ENCODE results near the gene RNF150.

RNF150 gene

DNA sequence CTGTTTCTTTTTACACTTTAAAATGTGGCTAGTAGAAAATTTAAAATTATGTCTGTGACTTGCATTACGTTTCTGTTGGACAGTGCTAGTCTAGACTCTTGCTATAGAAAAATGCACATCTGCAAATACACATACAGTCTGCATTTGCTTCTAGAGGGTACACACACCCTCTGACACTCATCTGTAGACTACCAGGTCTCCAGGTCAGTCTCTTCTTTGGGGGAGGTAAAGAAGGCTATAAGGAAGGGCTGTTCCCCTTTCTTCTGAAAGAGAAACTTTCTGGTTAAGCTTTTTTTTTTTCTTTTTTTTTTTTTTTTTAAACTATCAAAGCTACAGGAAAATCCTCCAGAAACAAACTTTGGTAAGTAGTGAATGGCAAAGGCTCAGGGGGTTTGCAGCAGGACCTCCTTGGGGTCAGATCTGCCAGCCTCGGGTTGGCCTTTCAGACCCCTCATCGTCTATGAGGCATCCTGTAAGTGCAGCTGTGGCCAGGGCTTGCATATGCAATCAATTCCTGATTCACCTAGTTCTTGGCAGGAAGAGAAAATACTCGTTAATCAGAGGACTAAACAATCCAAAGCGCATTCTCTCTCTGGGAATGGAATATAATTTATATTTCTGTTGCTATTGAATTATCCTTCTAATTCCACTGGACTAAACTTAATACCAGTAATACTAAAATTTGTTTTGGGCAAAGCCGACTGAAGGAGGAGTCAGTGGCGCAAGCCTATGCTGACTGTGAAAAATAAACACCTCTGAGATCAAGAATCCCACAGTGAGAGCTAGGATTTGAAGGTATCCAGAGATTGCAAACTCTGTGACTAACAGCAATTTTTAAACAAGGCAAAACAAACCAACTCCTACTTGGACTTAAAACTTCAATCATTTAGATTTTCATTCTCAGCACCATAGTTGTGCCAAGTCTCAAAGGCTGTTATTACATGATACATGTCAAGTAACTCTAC, 267.7 kb downstream of the RNF150 start:
- DNase-seq (ENCODE audit: low read depth in 2 of 2) = no peak

DNA sequence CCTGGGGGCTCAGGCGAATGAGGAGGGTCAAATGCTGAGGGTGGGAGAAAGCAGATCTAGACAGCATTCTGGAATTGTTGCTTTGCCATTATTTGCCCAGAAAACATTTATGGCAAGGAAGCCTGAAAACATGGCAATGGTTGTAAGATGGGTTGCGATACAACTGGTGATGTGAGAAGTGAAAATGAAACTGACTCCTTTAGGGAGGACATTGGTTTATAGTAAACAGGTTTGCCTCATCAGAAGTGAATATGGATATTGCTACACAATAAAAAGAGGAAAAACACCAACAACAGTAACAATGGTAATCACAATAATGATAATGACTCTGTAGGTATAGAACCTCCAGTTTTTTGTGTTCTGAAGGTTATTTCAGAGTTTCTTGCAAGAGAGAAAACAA, 270.1 kb downstream of the RNF150 start:
- DNase-seq (ENCODE audit: low read depth in 2 of 2) = no peak

DNA sequence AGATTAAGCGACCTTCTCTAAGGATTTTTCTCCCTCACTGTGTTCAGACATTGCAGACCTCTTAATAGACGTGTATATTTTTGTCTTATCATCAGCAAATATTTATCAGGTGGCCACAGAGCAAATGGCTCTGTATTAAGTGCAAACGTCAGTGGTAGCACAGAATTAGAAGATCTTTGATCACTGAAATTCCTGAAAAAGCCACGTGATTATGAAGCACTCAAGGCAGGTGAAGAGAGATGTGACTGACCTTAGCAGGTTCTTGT, 271.2 kb downstream of the RNF150 start:
- no peak for DNase-seq (ENCODE audit: low read depth in 2 of 2)

DNA sequence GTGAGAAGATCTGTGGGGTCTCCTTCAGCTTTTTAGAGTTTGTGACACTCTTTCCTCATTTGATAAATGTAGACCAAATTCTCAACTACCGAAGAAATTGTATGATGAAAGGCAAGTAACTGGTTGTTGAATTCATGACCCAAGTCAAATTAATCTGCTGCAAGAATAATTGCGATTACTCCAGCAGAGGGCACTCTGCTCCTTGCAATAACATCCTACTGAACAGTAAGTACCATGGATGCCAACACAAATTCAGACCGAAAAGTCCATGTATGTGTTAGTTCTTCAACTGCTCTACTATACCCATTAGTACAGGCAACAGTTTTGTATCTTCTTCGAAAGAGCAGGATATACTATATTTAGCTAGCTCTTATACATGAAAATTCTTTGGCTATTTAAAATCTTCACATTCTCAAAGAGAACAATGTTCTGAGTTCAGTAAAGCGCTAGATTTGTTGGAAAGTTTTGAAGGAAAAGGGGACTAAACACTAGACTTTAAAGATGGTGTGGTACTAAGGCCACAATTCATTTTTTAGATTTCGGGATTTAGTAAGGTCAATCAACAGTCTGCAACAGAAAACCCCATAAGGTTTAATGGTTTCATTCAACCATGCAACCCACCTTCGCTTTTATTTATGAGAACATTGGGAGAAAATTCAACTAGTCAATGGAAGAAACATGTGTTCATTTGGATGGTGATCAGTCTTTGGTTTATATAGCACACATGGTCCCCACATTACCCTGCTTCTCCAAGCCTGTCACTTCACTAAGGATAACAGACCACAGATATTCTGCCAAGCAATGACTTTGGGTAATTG, 271.7 kb downstream of the RNF150 start:
- peak in 1 of 2 experiments; percentile 34 for DNase-seq (ENCODE audit: low read depth in 2 of 2)

DNA sequence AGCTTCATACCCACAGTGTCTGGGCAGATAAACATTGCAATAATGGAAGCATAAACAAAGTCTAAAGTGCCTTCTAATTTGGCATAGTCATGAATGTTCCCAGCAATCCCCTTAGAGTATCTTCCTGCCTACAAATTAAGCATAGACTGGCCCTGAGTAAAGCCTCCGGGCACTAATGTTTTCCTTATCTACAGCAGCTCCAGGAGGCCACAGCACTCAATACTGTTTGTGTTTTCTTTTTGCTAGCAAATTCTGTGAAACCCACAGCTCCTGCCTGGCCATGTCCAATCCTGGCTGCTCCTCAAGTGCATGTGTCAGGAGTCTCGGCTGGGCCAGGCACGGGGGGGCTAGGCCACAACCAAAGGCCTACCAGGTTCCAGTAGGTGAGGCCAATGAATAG, 274.4 kb downstream of the RNF150 start:
- DNase-seq (ENCODE audit: low read depth in 2 of 2) = no peak

DNA sequence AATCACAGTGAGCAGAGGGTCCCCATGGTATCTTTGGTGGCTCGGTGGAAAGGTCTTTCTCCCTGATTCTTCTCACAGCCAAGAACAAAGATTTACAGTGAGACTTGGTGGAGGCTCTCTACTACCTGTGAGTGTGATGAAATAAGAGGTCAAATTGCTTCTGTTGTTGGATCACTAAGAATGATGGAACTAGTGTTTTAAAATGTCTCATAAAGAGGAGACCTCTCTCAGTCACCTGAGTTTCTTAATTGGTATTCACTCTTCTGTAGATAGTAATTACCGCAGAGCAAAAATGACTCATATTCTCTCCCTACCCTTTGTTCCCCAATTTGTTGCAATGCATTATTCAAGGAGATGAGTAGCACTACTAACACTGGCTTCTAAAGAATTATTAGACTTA, 276.2 kb downstream of the RNF150 start:
- no peak for DNase-seq (ENCODE audit: low read depth in 2 of 2)

DNA sequence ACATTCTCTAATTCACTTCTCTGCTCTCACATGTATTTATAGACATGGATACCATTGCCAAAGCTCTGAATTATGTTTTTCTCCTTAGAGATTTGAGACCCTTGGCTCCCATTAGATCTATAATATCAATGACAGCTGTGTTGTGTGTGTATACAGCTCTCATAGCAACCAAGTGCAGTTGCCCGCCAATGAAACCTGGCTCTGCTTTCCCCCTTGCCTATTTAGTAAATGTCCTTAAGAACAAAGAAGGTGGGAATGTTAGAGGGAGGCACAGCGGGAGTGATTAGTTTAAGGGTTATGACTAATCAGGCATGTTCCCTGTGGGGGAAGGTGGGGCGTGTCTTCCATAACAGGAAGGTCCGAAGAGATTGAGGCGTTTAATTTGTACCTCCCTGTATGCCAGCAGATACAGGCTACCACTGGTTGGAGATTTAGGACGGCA, 276.6 kb downstream of the RNF150 start:
- DNase-seq (ENCODE audit: low read depth in 2 of 2) = no peak

DNA sequence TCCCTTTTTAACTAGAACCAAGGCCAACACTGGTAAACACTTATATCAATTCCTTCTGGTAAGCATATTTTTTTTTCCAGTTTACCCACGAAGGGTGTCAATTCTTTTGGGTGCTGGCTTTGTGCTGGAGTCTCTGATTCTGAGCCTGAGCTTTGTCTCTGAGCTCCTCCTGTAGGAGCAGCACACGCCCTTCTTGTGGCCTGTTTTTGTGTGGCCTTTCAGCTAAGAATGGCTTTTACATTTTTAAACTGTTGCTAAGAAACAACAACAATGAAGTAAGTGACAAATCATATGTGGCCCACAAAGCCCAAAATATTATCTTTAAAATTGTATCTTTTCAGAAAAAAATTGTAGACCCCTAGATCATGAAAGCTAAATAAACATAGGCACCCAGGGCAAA, 279.1 kb downstream of the RNF150 start:
- no peak for DNase-seq (ENCODE audit: low read depth in 2 of 2)

DNA sequence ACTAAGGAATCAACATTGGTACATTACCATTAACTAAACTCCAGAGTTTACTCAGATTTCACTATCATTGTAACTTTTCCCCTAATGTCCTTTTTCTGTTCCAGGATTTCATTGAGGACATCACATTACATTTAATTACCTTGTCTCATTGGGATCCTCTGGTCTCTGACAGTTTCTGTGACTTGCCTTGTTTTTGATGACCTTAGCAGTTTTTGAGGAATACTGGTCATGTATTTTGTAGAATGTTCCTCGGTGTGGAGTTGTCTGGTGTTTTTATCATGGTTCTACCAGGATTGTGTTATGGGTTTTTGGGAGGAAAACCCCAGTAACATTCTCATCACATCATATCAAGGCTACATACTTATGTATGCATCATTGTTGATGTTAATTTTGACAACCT, 281.5 kb downstream of the RNF150 start:
- DNase-seq (ENCODE audit: low read depth in 2 of 2) = no peak

DNA sequence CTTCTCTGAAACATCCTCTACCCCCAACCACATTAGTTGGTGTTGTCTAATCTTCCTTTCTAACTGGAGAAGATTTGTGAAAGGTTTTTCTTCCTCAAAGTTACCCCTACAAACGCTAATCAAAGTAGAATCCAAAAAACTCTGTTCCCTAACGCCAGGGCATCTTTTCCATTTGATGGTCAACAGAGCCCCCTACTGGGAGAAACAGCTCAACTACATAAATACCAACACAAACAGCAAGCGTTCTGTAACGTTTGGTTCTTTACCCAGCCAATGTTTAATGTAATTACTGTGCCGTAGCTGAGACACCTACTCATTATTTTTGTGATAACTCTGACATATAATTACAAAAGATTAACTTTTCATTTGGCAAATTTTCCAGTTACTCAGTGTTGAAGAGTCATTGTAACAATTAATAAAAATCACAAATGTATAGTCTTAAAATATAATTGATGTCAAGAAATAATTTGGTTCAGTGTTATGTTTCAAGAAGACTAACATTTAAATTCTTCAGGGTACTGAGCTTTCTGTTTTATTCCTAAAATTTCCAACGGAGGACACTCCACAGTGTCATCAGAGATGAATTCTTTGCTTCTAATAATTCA, 282.1 kb downstream of the RNF150 start:
- DNase-seq (ENCODE audit: low read depth in 2 of 2) = no peak

DNA sequence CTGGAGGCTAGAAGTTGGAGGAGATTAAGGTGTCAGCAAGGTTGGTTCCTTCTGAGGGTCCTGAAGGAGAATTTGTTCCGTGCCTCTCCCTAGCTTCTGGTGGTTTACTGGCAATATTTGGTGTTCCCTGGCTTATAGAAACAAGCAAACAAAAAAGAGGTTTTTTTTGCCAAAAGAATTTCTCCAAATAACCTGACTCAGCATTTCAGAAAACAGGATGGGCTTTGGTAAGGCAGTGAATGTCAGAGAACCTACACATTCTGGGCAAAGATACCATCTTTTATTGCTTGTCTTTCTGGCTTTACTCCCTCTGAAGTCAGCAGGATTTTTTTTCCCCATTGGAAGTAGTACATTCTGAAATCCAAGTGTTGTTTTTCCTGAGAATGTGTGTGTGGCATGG, 283.7 kb downstream of the RNF150 start:
- DNase-seq (ENCODE audit: low read depth in 2 of 2) = no peak

DNA sequence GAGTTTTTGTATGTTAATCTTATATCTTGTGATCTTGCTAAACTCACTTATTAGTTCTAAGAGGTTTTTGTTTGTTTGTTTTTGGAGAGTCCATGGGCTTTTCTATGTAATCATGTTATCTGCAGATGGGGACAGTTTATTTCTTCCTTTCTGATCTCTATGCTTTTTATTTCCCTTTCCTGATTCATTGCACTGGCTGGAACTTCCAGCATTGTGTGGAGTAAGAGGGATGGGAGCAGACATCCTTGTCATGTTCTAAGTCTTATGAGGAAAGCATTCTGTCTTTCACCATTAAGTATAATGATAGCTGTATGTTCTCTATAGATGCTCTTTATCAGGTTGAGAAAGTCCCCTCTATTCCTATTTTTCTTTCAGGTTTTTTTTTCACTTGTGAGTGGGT, 286.5 kb downstream of the RNF150 start:
- DNase-seq (ENCODE audit: low read depth in 2 of 2) = no peak

DNA sequence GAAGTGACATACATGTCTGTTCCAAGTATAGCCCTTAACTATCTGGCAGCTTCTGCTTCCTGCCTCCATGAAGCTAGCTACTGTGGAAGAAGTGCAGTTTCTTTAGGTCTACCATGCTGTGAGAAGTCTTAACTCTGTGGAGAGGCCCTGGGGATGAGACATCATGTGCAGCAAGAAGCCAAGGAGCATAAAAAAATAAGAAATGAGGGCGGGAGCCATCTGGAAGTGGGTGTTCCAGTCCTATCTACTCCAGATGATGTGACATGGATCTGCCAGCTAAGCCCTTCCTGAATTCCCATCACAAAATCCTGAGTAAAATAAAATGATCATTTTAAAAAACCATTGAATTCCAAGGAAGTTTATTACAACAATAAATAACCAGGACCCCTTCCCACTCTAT, 289.2 kb downstream of the RNF150 start:
- DNase-seq (ENCODE audit: low read depth in 2 of 2) = no peak

DNA sequence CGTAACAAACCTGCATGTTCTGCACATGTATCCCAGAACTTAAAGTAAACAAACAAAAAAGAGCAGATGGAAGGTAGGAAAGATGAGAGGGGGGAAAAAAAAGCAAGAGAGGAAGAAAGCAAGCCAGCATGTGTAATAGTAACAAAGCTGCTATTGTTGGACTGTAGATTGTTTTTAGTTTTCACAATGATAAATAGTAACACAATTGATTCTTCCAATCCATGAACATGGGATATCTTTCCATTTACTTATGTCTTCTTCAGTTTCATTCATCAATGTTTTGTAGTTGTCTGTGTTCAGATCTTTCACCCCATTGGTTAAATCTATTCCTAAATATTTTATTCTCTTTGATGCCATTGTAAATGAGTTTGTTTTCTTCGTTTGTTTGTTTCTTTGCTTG, 292.1 kb downstream of the RNF150 start:
- no peak for DNase-seq (ENCODE audit: low read depth in 2 of 2)

DNA sequence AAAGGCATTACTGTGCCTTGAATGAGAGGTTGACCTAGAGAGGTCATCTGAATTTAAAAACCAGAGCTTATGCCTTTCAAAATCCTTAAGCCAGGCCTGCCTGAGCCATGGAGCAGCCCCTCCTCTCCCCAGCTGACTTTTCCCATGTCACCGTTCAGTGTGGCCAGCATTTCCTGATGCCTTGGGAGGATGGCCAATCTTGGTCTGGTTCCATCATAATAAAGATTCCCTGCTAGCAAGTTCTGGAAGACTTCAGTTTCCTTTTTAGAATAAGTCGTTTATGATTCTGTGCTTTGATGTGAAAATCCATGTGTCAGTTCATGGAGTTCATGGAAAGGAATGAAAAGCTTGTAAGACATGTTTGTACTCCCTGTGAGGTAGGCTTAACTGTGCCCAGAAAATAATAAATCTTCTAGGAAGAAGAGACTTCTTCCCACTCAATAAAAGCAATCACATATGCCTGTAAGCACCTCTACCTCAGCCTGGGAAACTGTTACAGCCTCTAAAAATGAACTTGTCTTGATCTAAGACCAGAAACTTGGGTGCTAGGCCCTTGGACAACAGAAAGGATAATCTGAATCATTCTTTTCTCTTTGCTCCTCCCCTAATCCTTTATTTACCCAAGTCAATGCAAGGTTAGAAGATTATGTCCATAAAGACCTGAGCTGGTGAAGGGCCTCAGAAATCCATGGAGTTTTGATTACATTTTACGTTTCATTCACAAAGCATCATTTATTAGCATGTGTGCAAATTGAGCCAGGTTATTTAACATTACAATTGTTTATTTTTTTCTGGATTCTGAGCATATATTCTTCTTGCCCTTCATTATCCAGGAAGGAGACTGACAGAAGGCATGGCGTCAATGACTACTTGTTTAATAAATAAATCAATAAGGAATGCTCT, 293.1 kb downstream of the RNF150 start:
- no peak for DNase-seq (ENCODE audit: low read depth in 2 of 2)

DNA sequence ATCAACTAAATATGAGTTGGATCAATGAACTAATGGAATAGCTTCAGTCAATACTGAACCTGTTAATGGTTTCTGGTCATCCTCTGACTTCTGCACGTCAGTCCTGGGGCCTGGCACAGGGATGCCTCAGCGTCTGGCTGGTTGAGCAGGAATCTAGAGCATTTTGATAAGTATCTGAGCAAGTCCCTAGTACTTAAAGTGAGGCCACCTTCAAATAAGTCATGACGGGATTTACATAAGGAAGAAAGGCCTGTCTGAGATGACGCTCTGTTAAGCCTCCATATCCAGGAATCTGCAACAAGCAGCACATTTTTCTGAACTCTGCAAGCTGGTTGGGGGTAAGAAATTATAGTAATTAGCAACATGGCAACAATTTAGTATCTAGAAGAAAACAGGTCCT, 293.9 kb downstream of the RNF150 start:
- DNase-seq (ENCODE audit: low read depth in 2 of 2) = no peak

DNA sequence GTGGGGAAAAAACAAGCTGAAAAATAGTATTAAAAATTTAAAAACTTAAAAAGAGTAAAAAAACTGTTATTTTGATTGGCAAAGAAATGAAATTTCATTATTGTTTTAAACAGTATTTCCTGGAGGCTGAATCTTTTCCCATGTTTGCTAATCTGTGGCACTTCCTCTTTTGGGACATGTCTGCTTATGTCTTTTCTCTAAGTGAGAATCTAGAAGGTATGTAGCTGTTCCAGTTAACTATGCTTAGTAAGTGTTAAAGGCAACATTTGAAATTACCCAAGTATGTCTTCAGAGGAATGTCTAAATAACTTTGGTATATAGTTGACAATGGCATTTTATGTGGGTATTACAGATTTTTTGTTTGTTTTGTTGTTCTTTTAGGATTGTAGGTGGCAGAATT, 295.5 kb downstream of the RNF150 start:
- DNase-seq (ENCODE audit: low read depth in 2 of 2) = no peak

DNA sequence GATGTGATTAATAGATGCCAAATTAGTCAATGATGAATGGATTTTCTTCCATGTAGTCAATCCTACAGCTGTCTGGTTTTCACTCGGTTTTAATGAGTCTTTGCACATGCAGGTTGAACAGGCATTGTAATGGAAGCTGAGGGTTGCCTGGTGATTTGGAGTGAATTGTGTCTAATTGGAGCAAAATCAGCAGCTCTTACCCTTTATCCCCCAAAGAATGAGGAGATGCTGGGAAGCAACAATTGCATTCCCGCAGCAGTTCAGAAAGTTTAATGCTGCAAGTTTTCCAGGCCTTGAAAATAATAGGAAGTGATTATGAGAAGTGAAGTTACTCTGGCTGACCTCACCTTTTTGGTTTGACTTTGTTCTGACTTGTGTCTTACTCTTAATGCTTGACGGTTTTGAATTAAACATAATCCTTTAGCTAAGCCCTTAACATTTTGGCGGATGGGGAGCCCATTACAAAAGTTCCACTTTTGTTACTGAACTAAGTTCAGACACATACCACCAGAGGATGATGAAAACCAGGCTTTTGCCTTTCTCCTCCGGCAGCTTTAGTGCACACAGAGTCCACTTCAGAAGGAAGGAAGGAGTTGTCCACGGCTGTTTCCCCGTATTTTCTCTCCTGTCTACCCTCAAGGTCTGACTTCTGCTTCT, 298.3 kb downstream of the RNF150 start:
- no peak for DNase-seq (ENCODE audit: low read depth in 2 of 2)

DNA sequence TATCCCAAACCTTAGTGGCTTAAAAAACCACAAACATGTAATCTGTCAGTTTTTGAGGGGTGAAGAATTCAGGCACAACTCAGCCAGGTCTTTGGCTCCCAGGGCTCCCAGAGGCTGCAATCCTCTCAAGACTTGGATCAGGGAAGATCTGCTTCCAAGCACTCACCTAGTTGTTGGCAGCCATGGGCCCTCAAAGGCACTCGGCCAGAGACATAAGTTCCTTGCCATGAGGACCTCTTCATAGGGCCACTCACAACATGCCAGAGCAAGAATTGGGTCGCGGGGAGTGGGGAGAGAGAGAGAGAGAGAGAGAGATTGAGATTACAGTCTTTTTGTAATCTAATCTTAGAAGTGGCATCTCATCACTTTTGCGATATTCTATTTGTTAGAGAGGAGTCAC, 300.0 kb downstream of the RNF150 start:
- DNase-seq (ENCODE audit: low read depth in 2 of 2) = no peak

DNA sequence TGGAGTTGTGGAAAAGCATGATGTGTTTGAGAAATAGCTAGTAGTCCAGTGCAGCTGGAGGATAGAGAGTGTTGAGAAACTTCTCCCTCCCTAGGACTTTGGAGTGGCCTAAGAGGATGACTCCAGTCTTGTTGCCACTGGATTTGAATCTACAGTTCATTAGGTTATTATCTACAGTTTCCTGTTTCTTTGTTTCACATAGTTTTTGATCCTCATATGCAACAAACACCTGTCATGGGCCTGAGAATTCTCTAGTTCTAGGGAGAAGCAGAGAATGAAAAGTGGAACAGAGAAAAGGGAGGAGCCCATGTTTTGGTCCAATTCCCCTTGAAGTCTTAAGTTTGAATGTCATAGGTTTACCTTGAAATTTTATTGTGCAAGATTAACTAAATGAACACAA, 303.4 kb downstream of the RNF150 start:
- DNase-seq (ENCODE audit: low read depth in 2 of 2) = no peak

DNA sequence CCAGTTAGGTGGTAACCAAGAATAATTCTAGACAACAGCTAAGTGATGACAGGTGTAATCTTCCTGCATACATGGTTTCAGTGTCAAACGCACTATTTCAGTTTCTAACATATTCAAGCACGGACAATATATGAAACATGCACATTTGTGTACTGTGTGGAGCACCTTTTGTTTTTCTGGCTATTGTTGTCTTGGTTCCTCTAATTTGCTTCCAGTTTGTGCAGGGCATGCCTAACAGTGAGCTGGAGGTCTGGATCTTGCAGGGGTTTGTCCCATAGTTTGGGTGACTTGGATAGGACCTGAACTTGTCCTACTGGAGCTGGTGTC, 306.6 kb downstream of the RNF150 start:
- DNase-seq (ENCODE audit: low read depth in 2 of 2) = no peak
